NCI-H2196 treated with DMSO at 0.1 percent for 48 hours (cell line): Measurements from ENCODE around the gene CLK1.
A peak's percentile ranks its signal among the peaks of the same experiment; 100 is the strongest.
"Not testable (repeated sequence)": the region's sequence is repeated elsewhere in the genome, so short reads cannot be mapped to it uniquely, and the experiment has no call there.

Experiments used
- DNase-seq: peaks from one replicate; lab custom pipeline; 2025; ENCODE audit not compliant: unreplicated experiment; lab: John Stamatoyannopoulos, UW

The CLK1 gene

DNA sequence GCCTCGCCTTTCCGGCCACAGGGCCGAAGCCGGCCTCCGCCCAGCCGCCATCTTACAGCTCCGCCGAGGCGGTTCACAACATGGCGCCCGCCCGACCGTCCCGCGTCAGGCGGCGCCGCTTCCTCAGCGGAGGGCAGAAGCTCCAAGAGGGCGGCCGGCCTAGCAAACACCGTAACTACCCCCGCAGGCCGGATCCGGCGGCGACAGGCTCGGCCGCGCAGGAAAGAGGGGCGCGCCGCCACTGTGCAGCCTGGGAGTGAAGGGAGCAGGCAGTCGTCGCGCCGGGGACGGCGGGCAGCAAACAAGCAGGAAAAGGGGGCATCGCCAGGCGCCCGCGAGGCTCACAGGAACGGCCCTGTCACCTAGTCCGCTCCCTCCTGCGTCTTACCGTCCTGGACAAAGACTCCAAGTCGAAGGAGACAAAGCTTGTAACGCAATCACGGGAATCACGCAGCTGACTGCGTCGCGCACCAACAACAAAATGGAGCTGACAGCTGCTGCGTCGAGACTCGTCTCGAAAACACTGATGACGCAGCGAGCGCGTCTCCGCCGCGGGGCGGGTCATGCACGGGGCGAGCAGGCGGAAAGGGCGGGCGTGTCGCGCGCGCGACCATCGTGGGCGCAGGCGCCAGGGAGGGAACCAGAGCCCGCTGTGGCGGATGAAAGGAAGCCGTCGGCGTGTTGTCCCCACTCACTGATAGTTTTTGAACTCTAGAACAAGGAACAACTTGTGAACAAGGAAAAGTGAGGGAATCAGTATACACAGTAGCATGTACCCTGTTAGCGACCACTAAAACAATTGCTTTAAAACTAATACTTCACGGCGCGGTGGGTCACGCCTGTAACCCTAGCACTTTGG lies at the start of gene CLK1:
Gene CLK1 (minus strand): TSS at position 483 of the 859 bp plus-strand sequence. CDS start 2,796 bp downstream, outside the sequence.
- peak; percentile 85 for DNase-seq

GRCh38 chr2:200913654-200914053 lies 49.2 kb upstream of the CLK1 start:
- no peak for DNase-seq

GRCh38 chr2:200909958-200910357 lies 45.5 kb upstream of the CLK1 start:
- no peak for DNase-seq

DNA sequence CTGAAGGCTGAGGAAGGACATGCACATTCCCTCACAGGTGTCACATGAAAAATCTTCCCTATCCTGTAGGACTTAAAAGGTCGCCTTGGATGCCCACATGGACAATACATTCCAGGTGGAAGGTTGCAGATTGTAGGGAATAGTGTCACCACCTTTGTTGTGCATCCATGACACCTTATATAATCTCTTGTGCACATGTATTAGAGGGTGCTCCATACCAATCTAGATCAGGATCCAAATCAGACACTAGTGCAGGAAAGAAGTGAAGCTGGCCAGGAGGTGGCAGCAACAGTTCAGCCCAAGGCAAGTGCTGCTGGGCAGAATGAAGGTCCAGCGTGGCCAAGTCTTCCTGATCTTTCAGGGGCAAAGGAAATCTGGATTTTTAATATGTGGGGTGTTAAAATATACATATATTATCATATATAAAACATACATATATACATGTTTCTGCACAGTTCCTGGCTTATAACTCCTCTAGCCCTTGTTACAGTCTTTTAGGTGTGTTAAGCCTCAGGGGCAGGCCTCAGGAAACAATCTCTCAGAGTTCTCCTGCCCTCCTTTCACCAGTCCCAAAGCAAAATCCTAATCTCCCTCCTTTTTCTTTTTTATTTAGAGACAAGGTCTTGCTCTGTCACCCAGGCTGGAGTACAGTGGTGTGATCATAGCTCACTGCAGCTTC lies 41.3 kb upstream of the CLK1 start:
- DNase-seq: peak; percentile 62

- peak; percentile 86 for DNase-seq
These were observed 37.1 kb upstream of the CLK1 start for GRCh38 chr2:200901459-200902072.

DNA sequence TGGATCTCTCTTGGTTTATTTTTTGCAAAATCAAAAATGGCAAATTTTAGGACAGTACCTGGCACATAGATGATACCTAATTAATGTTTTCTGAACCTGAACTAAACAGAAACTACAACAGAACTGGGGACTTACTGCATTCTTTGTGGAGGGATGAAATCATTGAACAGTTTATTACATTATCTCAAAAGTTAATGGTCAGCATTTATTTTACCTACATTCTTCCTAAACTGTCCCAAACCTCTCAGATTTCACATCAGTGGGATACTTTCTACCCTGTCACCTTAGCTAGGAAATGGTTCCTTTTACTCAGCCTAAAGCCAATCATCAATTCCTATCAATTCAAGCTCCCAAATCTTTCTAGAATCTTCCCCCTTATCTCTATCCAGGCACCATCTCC lies 35.0 kb upstream of the CLK1 start:
- no peak for DNase-seq

DNA sequence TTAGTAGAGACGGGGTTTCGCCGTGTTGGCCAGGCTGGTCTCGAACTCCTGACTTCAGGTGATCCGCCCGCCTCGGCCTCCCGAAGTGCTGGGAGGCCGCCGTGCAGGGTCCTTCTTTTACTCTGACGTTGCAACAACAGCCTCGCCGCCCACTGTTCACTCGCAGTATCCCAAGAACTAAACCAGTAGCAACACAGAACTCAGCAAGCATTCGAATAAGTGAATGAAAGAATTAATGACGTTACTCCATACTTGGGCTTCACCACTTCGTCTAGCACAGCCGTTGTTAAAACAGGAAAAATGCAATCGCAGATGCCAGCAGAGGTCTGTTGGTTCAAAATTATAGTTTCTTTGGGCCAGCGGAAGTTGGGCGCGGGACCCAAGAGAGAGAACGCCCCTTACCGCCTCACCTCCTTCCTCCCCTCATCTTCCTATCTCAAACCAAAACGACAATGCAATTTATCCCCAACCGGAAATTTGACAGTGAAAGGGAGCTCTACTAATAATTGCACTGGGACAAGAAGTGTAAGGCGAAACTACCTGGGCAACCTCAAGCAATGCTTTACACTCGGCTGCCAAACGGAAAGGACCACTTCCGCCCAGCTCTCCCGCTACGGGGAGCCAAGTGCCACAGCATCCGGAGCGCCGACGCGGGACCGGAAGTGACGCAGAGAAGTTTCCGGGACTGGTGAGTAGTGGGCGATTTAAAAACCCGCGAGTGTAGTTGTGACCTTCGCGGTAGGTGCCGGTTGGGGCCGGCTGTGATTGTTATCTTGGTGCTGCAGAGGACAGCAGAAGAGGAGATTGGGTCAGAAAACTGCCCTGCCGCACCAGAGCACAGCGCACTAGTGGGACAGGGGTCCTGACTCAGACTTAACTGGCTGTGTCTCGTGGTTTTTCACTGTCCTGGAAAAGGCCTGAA lies 24.5 kb upstream of the CLK1 start, which contains the start of the genes NIF3L1 and PPIL3:
Gene NIF3L1 (plus strand): TSS at position 668 of the 922 bp plus-strand sequence. CDS start 2,573 bp downstream, outside the sequence.
Gene PPIL3 (minus strand): TSS at position 374 of the 922 bp plus-strand sequence. CDS start 1,462 bp downstream, outside the sequence.
- peak; percentile 94 for DNase-seq

- DNase-seq: not testable (repeated sequence)
These were observed 17.3 kb upstream of the CLK1 start for GRCh38 chr2:200881715-200882249.

DNA sequence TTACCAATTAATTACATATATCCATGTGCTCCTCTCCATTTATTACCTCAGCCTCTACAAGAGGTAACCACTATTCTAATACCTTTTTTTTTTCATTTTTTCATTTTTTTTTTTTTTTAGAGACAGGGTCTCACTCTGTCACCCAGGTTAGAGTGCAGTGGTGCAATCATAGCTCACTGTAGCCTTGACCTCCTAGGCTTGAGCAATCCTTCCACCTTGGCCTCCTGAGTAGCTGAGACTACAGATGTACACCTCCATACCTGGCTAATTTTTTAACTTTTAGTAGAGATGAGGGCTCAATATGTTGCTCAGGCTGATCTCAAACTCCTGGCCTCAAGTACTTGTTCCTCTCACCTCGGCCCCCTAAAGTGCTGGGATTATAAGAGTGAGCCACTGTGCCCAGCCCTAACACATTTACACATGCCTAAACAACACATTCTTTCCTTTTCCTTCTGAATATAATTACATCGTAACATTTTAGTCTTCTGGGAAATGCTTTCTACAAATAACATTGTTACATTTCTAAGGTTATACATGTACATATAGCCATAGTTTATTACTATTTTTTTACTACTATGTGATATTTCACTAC lies 13.9 kb upstream of the CLK1 start:
- no peak for DNase-seq

DNA sequence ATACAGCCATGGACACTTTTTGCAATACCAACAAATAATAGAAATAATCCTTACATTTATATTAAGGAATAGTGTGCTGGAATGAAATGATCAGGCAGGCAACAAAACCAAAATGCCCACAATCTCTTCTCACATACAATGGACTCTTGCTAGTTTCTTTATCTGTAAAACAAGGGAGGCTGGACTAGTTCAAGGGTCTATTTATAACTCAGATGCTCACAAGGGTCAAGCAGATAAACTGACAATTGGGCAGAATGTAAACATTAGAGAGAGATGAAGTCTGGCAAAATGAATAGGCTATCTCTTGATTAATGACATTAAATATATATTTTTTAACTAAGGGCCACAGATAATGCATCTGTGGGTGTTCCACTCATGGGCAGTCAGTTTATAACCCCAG lies 13.0 kb upstream of the CLK1 start:
- DNase-seq: no peak

- no peak for DNase-seq
These were observed 9.1 kb upstream of the CLK1 start for GRCh38 chr2:200873560-200873959.

DNA sequence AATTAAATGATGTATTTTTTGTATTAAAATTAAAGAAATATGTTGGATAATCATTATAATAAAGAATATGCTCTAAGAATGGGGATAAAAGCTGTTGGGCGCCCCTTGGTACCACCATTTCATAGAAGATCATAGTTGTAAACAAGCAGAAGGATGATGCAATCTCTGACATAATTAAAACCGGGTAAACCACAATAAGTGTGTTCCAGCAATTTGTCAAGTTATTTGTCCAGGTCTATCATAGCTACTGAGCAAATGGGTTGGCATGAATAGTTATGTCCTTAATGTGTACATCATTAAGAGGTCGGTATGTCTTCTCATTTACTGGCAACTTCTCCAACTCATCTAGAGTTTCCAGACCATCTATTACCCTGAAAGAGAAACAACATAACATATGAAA lies 6.7 kb upstream of the CLK1 start:
- DNase-seq: no peak

- DNase-seq: no peak
These were observed 4.6 kb upstream of the CLK1 start for GRCh38 chr2:200869014-200869413.

DNA sequence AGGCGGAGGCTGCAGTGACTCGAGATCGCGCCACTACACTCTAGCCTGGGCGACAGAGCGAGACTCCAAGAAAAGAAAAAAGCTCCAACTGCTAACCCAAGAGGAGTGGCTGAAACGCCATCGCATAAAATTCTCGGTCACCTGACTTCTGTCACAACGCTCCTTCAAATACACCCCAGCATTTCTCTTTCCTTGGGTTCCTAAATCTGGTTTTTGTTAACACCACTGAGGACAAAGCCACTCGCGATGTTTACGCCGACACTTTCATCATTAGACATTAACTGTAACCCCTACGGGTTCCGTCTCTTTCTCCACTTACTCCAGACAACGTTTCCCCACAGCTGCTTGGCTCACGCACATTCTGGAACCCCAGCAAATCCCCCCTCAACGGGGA lies 679 bp downstream of the CLK1 start:
- DNase-seq: no peak

DNA sequence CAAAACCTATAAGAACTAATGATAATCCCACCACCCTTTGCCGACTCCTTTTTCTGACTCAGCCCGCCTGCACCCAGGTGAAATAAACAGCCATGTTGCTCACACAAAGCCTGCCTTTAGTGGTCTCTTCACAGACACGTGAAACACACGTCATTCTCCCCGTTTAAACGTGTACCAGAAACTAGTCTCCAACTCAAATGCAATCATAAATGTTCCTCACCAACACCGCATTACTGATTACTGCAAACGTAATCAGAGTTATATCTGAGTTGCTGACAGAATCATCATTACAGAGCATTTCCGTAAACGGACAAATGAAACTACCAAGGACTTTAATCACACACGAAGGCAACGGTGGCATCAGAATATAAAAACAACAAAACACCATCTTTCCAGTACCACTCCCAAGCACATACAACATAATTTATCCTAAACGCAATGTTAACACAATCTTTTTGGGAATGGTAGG lies 1.9 kb downstream of the CLK1 start:
- no peak for DNase-seq

DNA sequence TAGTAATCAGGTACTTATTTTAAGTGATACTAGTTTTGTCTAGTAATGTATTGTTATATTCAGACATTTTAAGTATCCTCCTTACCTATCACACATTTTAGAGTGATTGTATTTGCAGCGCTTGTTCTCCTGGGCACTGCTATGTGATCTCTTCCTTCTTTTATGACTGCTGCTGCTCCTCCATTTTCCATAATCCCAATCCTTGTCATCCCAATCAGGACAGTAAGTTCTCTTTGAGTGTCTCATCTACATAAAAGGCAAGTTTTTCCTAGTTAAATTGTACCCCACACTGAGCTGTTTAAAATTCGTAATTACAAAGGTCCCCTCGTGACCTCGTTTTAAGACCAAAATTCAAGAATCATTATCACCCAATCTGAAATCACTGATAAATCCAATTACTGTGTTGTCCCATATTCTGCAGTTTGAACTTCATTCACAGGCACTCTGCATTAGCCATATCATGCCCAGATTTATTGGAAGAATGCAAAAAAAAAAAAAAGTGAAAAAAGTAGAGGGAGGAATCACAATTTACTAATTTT lies 2.8 kb downstream of the CLK1 start:
- no peak for DNase-seq

DNA sequence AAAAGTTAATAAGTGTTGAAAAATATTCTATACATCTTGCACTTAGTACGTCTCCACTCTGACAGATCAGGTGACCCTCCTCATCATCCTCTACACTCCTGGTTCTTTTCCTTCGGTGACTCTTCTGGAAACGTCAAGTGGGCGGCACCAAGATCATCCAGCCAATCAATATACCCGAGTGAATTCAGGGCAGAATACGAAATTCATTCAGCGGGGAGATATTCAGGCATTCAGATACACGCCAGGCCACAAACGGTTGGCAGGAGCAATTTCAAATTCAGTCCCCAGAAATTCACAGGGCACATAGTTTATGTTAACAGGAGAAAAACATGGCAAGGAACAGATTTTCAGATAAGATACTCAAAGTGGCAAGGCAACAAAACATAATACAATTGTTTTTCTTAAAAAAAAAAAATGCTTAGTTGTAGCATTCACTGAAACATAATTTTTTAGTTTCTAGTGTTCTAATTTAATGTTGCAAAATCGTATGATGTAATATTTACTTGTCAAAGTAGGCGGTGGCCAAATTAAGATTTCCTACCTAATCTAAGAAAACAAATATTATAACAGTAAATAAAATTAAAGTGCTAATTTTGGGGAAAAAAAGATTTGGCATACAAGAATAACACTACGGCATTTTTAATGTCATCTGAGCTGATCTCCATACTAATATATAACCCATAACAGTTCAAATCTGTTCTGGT lies 4.2 kb downstream of the CLK1 start:
- DNase-seq: no peak

DNA sequence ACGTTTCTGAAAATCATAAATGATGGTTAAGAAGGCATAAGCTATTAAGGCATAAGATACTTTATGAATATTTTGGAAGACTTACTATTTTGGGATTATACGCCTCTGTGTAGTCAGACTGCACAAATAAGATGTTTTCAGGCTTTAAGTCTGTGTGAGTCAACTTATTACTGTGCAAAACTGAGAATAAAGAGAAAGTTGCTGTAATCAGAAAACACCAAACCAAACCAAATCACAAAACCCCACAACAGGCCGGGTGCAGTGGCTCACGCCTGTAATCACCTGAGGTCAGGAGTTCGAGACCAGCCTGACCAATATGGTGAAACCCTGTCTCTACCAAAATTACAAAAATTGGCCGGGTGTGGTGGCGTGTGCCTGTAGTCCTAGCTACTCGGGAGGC lies 7.7 kb downstream of the CLK1 start:
- DNase-seq: no peak

DNA sequence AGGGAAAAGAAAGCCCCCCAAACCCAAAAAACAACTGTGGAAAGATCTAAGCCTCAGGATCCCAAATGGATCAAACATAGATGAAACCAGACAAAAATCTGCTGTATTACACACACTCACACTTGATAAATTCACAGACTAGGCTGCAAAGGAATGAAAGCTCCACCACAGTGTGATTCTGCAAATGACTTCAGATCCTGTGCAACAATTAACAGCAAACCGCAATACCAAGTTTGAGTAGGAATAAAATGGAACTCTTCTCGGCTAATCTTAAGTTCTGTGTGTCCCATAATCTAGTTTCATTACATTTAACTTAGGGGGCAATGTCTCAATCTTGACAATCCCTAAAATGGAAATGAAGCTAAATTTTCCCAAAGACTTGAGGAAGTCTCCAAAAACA lies 11.9 kb downstream of the CLK1 start:
- DNase-seq: no peak
